ENCODE data around the gene RIT1. TPM values are rescaled to one million over a fixed set of nuclear protein-coding genes. Genes with fewer than 3 reads are reported as not detected.

The RIT1 gene
- total and polyA plus RNA-seq, 3 donors from 2014 or later = 25.7 to 31.1 (median 26.1) TPM

- Histone ChIP-seq H3K27me3 (no peaks in the 10 kb centered on the region), H3K27ac (peak within 1 kb of the TSS; percentile 61 to 63), H3K4me3 (no peak within 1 kb of the TSS), H3K36me3 (ENCODE audit: low read depth, missing control alignments) (no peaks in the 10 kb centered on the region), H3K9me3 (no peaks in the 10 kb centered on the region), H3K4me1 (peaks cover 24% of the 10 kb centered on the region)
- intact Hi-C loops (cut with DNase I; ENCODE audit: low total_unique reads) = no loop called here
- no peak for DNase-seq
- TF ChIP-seq POLR2A (IDR thresholded peaks at IDR 0.05) (no peak), CTCF (IDR thresholded peaks at IDR 0.05) (no peak)
- WGBS, 2 donors = 61 to 71% methylated on average over 11 of the region's 11 CpGs
Observed at GRCh38 chr1:155940993-155941844, 30.1 kb upstream of the RIT1 start, which contains the start of gene RXFP4. Gene RXFP4, plus strand, starts transcription at chr1:155941638. Its CDS starts 72 bp downstream, at chr1:155941710.

- intact Hi-C loops (cut with DNase I; ENCODE audit: low total_unique reads) = no loop called here
- DNase-seq = peak; percentile 49
- WGBS, 2 donors = 28 to 47% methylated on average over 4 of the region's 4 CpGs
- Histone ChIP-seq H3K4me3 (no peak overlapping the region), H3K9me3 (no peaks in the 10 kb centered on the region), H3K27me3 (no peaks in the 10 kb centered on the region), H3K27ac (peak overlapping the region; percentile 61 to 63), H3K4me1 (peaks cover 24% of the 10 kb centered on the region), H3K36me3 (ENCODE audit: low read depth, missing control alignments) (no peaks in the 10 kb centered on the region)
- TF ChIP-seq CTCF (IDR thresholded peaks at IDR 0.05) (no peak), POLR2A (IDR thresholded peaks at IDR 0.05) (no peak)
Observed at GRCh38 chr1:155940482-155940992, 29.4 kb upstream of the RIT1 start.

- Histone ChIP-seq H3K4me1 (peaks cover 32% of the 10 kb centered on the region), H3K27ac (peak overlapping the region in 1 of 2 donors; percentile 42), H3K36me3 (ENCODE audit: low read depth, missing control alignments) (no peaks in the 10 kb centered on the region), H3K9me3 (no peaks in the 10 kb centered on the region), H3K4me3 (no peak overlapping the region), H3K27me3 (no peaks in the 10 kb centered on the region)
- 0% methylated on average over 1 of the region's 1 CpG for WGBS, 2 donors
- TF ChIP-seq CTCF (IDR thresholded peaks at IDR 0.05) (peak; percentile 20 to 31 (median 27)), POLR2A (IDR thresholded peaks at IDR 0.05) (no peak)
- DNase-seq = peak; percentile 40
- intact Hi-C loops (cut with DNase I; ENCODE audit: low total_unique reads) = no loop called here
Observed at GRCh38 chr1:155938220-155938627, 27.1 kb upstream of the RIT1 start.

- Histone ChIP-seq H3K9me3 (no peaks in the 10 kb centered on the region), H3K27me3 (no peaks in the 10 kb centered on the region), H3K27ac (peak overlapping the region; percentile 85 to 93), H3K4me3 (peak overlapping the region; percentile 57 to 97), H3K4me1 (peaks cover 45% of the 10 kb centered on the region), H3K36me3 (ENCODE audit: low read depth, missing control alignments) (no peaks in the 10 kb centered on the region)
- TF ChIP-seq CTCF (IDR thresholded peaks at IDR 0.05) = no peak
- TF ChIP-seq POLR2A (IDR thresholded peaks at IDR 0.05) = no peak
- 56 to 60% methylated on average over 24 of the region's 24 CpGs for WGBS, 2 donors
- intact Hi-C loops (cut with DNase I; ENCODE audit: low total_unique reads) = no loop called here
- peak; percentile 23 for DNase-seq
Observed at GRCh38 chr1:155934936-155935590, 23.9 kb upstream of the RIT1 start.

All from testis (tissue), 3 donors.